Endothelial cell of umbilical vein (primary cell): ENCODE results near the gene KCNQ2. TPM values are rescaled to one million over a fixed set of nuclear protein-coding genes. Genes with fewer than 3 reads are reported as not detected.

Experiments
- BruUV-seq: library from RNA; stranded (reverse); fragments of 400-500 nt; replicated peaks from 2 replicates; lab custom pipeline; 2021; lab: Mats Ljungman, UMichigan
- CTCF ChIA-PET: fragments of 300-600, 350-600 bp; sonication (Branson Sonifier 250); formaldehyde crosslinking; loops from one replicate; lab custom pipeline; 2021; ENCODE audit warnings: antibody characterized with exemption, inconsistent platforms; lab: Charles Lee
- POLR2A ChIA-PET: fragments of 300-600, 350-600 bp; sonication (Branson Sonifier 250); formaldehyde crosslinking; loops from one replicate; lab custom pipeline; 2021; ENCODE audit warnings: antibody characterized with exemption, inconsistent platforms; lab: Charles Lee
- DNase-seq: peaks from one replicate; pipeline ENCODE4 v3.0.0-alpha.2; 2011; ENCODE audit warnings: low read depth, low spot score
- FAIRE-seq: peaks from 2 replicates; lab custom pipeline; 2011; peaks lifted over from hg19 to GRCh38; lab: Jason Lieb, UNC
- H2AFZ ChIP-seq: 2 replicates; pipeline ENCODE4 v1.6.0; 2012; ENCODE audit warnings: low read depth, low read length, control low read depth, inconsistent platforms
- H3K27ac ChIP-seq: 2 replicates; pipeline ENCODE4 v1.5.1; 2011; ENCODE audit warnings: low read depth, mild to moderate bottlenecking, control low read depth, low read length, moderate library complexity; ENCODE audit not compliant: insufficient read depth
- H3K27me3 ChIP-seq, 2 experiments: 2 replicates each; pipeline versions ENCODE4 v1.6.0 to v1.6.1; 2011; ENCODE audit warnings: low read length in 2 of 2, mixed read lengths in 1 of 2; ENCODE audit not compliant: control insufficient read depth in 2 of 2, insufficient read depth in 2 of 2
- H3K36me3 ChIP-seq, 2 experiments: 2 replicates in 1 of 2; 3 replicates in 1 of 2; pipeline ENCODE4 v1.5.1; 2011; ENCODE audit warnings: low read length in 2 of 2, mild to moderate bottlenecking in 1 of 2, moderate library complexity in 1 of 2; ENCODE audit not compliant: control insufficient read depth in 2 of 2, insufficient read depth in 2 of 2; ENCODE audit errors: extremely low read depth in 1 of 2
- H3K4me1 ChIP-seq: 3 replicates; pipeline ENCODE4 v1.5.1; 2011; ENCODE audit warnings: mild to moderate bottlenecking, low read length; ENCODE audit not compliant: control insufficient read depth, insufficient read depth; ENCODE audit errors: extremely low read depth
- H3K4me2 ChIP-seq: 2 replicates; pipeline ENCODE4 v1.6.1; 2011; ENCODE audit warnings: low read length, control low read depth, mixed read lengths; ENCODE audit not compliant: insufficient read depth
- H3K4me3 ChIP-seq, 3 experiments: fragments of 200-600 bp in 1 of 3; sonication (generic), shearing (Covaris generic) in 1 of 3; replicated peaks in 1 of 3; 2 replicates each; pipeline ENCODE4 v1.5.1; 2011 to 2016; ENCODE audit warnings: control low read depth in 3 of 3, low read length in 3 of 3, mild to moderate bottlenecking in 2 of 3, inconsistent platforms in 1 of 3, low read depth in 1 of 3, moderate library complexity in 1 of 3; ENCODE audit not compliant: insufficient read depth in 1 of 3
- H3K79me2 ChIP-seq: 2 replicates; pipeline ENCODE4 v1.6.0; 2012; ENCODE audit warnings: low read length, inconsistent platforms; ENCODE audit not compliant: control insufficient read depth, insufficient read depth
- H3K9ac ChIP-seq: replicated peaks from 2 replicates; pipeline ENCODE3; 2011; ENCODE audit warnings: low read length, control low read depth; ENCODE audit not compliant: insufficient read depth; ENCODE audit errors: extremely low read depth
- H3K9me1 ChIP-seq: replicated peaks from 3 replicates; pipeline ENCODE4 v1.6.0; 2011; ENCODE audit warnings: mild to moderate bottlenecking, low read length; ENCODE audit not compliant: control insufficient read depth, insufficient read depth; ENCODE audit errors: extremely low read depth
- H3K9me3 ChIP-seq: replicated peaks from 2 replicates; pipeline ENCODE4 v1.5.1; 2012; ENCODE audit warnings: low read length, inconsistent platforms; ENCODE audit not compliant: control insufficient read depth, insufficient read depth
- H4K20me1 ChIP-seq: replicated peaks from 2 replicates; pipeline ENCODE3; 2011; ENCODE audit warnings: mild to moderate bottlenecking, low read length; ENCODE audit not compliant: control insufficient read depth, insufficient read depth; ENCODE audit errors: extremely low read depth
- CTCF ChIP-seq, 2 donors: IDR thresholded peaks; 1 replicate in 1 of 2; 2 replicates in 1 of 2; pipeline ENCODE4 v1.5.1; 2011; ENCODE audit warnings: low read length in 2 of 2, mild to moderate bottlenecking in 2 of 2, moderate library complexity in 2 of 2, control low read depth in 1 of 2, inconsistent platforms in 1 of 2, low read depth in 1 of 2; ENCODE audit not compliant: insufficient read depth in 1 of 2; ENCODE audit errors: extremely low read depth in 1 of 2
- EZH2 ChIP-seq: IDR thresholded peaks from 2 replicates; pipeline ENCODE4 v1.6.1; 2012; ENCODE audit warnings: borderline replicate concordance, low read depth, mild to moderate bottlenecking, moderate library complexity, low read length, inconsistent platforms; ENCODE audit not compliant: severe bottlenecking
- FOS ChIP-seq: IDR thresholded peaks from 2 replicates; pipeline ENCODE4 v1.6.1; 2011; ENCODE audit warnings: mild to moderate bottlenecking, low read length, moderate library complexity, borderline replicate concordance; ENCODE audit not compliant: insufficient read depth
- GATA2 ChIP-seq: IDR thresholded peaks from 2 replicates; pipeline ENCODE4 v1.7.0; 2011; ENCODE audit warnings: low read depth, mild to moderate bottlenecking, moderate library complexity, mixed read lengths, low read length; ENCODE audit not compliant: insufficient read length, insufficient read depth
- JUN ChIP-seq: IDR thresholded peaks from 2 replicates; pipeline ENCODE4 v1.6.1; 2011; ENCODE audit warnings: borderline replicate concordance, low read depth; ENCODE audit not compliant: insufficient read length, insufficient read depth
- MAX ChIP-seq: IDR thresholded peaks from 2 replicates; pipeline ENCODE4 v1.6.1; 2011; ENCODE audit not compliant: insufficient read depth, insufficient read length
- MYC ChIP-seq: IDR thresholded peaks from one replicate; pipeline ENCODE4 v1.6.1; 2011; ENCODE audit warnings: mild to moderate bottlenecking, low read depth, low read length
- POLR2A ChIP-seq: IDR thresholded peaks from 2 replicates; pipeline ENCODE4 v1.6.1; 2012; ENCODE audit warnings: low read depth, mild to moderate bottlenecking, control low read depth, low read length
- POLR2AphosphoS5 ChIP-seq: IDR thresholded peaks from 2 replicates; pipeline ENCODE4 v1.6.1; 2012; ENCODE audit warnings: low read depth, mild to moderate bottlenecking, control low read depth, low read length, moderate library complexity; ENCODE audit not compliant: insufficient read depth
- dilution Hi-C: fragments of 300-500 bp; cut with MboI; formaldehyde crosslinking; loops from one replicate; pipeline ENCODE4 v1.15.0; 2019; ENCODE audit warnings: low sequenced_read_pairs; ENCODE audit not compliant: extremely low pct_ligation_motif_present
- intact Hi-C: fragments of 100-400 bp; cut with micrococcal nuclease; formaldehyde crosslinking; loops from one replicate; pipeline ENCODE4 v1.10.0; 2022
- polyA plus RNA-seq, 4 experiments: library from polyadenylated mRNA; depleted of rRNA in 3 of 4; stranded (reverse) in 3 of 4; unstranded in 1 of 4; fragments of >200 nt; gene quantifications; 2 replicates each; pipeline versions ENCODE4 v1.2.1 to v1.2.3, GENCODE V29; 2011 to 2012; ENCODE audit warnings: missing spikeins in 1 of 4
- total RNA-seq: library from RNA; stranded (reverse); gene quantifications from 2 replicates; pipeline ENCODE4 v1.2.3, GENCODE V29; 2021

KCNQ2 gene
- total and polyA plus RNA-seq, 2 donors (not counting 3 experiments of a cell fraction or from before 2014, with no cell fraction given), result not detected

- TF ChIP-seq MAX (no peak), POLR2A (no peak), GATA2 (no peak), FOS (no peak), POLR2AphosphoS5 (no peak), CTCF (IDR thresholded peaks at IDR 0.05; ENCODE audit: extremely low read depth in 1 of 2, insufficient read depth in 1 of 2, low read depth in 1 of 2, low read length in 2 of 2) (no peak), EZH2 (no peak), MYC (no peak), JUN (no peak)
- H3K4me1 ChIP-seq, result no peaks in the 10 kb centered on the region
- no peaks in the 10 kb centered on the region for H4K20me1 ChIP-seq
- DNase-seq, result no peak
- no peaks in the 10 kb centered on the region for H3K36me3 ChIP-seq
- dilution Hi-C loops (no loop called here), intact Hi-C loops (no loop called here)
- H3K27me3 ChIP-seq, result no peaks in the 10 kb centered on the region
- H3K79me2 ChIP-seq, result no peaks in the 10 kb centered on the region
- no peaks in the 10 kb centered on the region for H3K9me1 ChIP-seq
- ChIA-PET POLR2A (no interaction called here), CTCF (interaction anchor here (0.7 to 1.8 kb wide), 5 partner anchors 9 to 70 kb away, joined by 3 to 12 read pairs (median 4); no protein-coding TSS in a partner anchor)
- no peak overlapping the region for H2AFZ ChIP-seq
- no peaks in the 10 kb centered on the region for H3K9me3 ChIP-seq
- BruUV-seq, result no TSS peak
- no peak overlapping the region for H3K27ac ChIP-seq
- no peak overlapping the region for H3K4me2 ChIP-seq
- H3K4me3 ChIP-seq, result no peak overlapping the region
- no peak overlapping the region for H3K9ac ChIP-seq
- no peak for FAIRE-seq
Observed at GRCh38 chr20:63371291-63371865, 101.1 kb downstream of the KCNQ2 start.
